NCI-H69 (cell line): Measurements from ENCODE around the gene TPGS1.

Experiments
- DNase-seq: peaks from one replicate; lab custom pipeline; 2025; lab: John Stamatoyannopoulos, UW

The TPGS1 gene, protein sequence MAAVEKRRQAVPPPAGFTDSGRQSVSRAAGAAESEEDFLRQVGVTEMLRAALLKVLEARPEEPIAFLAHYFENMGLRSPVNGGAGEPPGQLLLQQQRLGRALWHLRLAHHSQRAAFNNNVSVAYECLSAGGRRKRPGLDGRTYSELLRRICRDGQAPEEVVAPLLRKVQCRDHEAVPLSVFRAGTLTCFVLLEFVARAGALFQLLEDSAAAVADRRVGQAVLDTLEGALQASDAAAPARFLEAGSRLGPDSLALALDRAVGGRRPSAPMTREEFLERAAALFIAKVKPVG

DNA sequence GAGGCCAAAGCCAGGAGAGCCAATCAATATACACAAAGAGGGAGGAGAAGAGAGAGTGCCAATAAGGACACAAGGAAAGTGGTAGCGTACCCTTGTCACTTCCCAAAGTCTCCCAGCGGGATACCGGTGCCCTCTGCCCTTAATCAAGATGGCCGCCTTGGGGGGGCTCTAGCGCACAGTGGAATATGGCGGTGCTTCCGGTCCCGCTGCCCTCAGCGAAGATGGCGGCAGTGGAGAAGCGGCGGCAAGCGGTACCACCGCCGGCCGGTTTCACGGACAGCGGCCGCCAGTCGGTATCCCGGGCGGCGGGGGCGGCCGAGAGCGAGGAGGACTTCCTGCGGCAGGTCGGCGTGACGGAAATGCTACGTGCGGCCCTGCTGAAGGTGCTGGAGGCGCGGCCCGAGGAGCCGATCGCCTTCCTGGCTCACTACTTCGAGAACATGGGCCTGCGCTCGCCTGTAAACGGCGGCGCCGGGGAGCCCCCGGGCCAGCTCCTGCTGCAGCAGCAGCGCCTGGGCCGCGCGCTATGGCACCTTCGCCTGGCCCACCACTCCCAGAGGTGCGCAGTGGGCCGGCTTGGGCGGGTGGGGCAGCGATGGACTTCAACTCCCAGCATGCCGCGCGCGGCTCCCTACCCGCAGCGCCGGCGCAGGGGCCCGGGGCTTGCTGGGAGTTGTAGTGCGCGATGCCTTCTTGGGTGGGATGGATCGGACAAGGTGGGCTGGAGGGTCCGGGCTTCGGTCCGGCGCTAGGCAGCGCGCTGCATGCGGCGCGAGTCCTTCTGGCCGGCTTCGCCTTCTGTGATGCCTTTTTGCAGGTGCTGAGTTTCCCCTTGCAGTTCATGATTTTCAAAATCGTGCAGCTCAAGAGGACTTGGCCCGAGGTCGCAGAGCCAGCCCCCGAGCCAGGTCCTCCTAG is at the start of gene TPGS1:
TPGS1 (plus strand) TSS at position 212 of the 918 bp plus-strand sequence; CDS start at position 222, 10 bp downstream.
- DNase-seq = peak; percentile 90

DNA sequence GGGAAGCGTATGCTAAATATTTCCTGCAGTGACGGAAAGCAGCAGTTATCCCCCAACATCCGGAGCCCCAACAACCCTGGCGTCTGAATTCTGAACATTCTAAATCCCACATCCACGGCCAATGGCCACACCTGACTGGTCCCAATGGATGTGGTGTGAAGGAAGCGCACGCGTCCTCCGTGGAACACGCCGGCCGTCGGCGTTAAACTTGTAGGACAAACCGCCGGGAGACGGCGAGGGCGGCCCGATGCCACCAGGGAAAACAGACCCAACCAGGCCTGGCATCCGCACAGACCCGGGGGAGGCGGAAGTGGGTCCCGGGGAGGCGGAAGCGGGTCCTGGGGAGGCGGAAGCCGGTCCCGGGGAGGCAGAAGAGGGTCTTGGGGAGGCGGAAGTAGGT is 49.7 kb upstream of the TPGS1 start:
- no peak for DNase-seq

DNA sequence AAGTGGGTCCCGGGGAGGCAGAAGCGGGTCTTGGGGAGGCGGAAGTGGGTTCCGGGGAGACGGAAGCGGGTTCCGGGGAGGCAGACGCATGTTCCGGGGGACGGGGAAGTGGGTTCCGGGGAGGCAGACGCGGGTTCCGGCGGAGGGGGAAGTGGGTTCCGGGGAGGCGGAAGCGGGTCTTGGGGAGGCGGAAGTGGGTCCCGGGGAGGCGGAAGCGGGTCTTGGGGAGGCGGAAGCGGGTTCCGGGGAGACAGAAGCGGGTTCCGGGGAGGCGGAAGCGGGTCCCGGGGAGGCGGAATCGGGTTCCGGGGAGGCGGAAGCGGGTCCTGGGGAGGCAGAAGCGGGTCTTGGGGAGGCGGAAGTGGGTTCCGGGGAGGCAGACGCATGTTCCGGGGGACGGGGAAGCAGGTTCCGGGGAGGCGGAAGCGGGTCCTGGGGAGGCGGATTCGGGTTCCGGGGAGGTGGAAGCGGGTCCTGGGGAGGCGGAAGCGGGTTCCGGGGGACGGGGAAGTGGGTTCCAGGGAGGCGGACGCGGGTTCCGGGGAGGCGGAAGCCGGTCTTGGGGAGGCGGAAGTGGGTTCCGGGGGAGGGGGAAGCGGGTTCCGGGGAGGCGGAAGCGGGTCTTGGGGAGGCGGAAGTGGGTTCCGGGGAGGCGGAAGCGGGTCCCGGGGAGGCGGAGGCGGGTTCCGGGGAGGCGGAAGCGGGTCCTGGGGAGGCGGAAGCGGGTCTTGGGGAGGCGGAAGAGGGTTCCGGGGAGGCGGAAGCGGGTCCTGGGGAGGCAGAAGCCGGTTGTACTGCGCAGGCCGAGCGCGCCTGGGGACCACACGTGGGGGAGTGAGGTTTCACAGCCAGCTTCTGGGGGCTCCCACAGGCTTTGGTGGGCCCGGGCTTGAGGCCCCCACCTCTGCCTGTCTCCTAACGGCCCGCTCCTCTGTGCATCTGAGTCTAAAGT is 48.9 kb upstream of the TPGS1 start:
- no peak for DNase-seq

DNA sequence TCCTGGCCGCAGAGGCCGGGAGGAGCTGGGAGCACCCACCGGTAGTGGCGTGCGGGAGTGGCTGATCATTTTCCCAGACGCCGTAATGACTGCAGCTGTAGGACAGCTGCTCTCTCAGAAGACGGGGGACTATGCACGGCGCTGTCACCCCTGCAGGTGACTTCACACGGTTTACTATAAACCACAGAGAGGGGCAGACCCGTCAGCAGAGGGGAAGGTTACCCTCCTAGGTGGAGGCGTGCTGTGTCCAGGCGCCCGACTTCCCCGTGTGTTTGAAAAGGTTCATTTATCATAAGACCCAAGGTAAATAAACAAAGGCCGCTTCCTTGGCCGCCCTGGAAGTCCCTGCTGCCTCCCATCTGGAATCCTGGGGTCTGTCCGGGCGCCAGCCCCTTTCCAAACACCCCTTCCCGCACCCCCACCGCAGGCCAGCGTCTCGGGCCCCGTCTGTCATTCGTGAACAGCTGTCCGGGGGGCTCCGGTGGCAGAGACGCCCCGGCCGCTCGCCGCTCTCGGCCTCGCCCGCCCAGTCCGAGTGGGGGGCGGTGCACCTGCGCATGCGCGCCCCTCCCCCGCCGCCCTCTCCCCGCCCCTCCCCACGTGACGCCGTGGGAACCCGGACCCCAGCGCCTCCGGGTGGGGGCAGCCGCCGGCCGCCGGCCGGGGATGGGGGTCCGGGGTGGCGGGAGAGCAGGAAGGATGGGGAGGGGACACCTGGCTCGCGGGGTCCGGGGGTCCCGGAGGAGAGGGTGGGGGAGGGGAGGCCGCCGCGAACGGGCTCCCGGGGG is 47.4 kb upstream of the TPGS1 start:
- peak; percentile 96 for DNase-seq

DNA sequence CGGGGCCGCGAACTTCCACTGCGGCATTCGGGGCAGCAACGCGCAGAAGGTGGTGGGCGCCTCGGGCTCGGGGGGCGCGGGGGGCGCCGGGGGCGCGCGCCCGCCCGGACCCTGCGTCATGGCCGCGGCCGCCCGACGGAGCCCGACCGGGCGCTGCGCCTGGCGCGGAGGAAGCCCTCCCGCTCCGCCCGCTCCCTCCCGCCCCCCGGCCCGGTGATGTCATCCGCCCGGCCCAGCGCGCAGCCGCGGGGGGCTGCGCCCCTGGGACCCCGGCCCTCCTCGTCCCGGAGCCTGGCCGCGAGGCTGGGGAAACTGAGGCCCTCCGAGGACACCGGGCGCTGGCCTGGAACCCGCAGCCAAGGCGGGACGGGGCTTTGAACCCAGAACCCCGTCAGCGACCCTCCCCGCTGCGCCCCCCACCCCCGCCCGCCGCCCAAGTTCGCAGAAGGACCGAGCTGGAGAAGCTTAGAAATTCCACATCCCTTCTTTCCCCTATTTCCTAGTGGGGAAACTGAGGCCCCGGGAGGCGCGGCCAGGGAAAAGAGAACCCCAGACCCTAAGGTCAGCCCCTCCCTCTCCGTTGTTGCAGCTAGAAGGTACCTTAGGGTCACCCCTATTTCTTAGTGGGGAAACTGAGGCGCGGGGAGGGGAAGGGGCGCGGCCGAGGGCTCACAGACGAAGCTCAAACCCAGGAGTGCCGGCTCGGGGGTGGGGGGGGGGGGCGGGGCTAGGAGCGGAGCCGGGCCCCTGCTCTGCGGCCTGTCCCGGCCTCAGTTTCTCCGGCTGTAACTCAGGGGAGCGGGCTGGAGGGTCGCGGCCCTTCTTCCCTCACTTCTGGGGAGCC is 46.2 kb upstream of the TPGS1 start, which contains the start of gene SHC2:
SHC2 (minus strand) TSS at position 157 of the 844 bp plus-strand sequence; CDS start at position 120, 37 bp downstream.
- DNase-seq = peak; percentile 70

DNA sequence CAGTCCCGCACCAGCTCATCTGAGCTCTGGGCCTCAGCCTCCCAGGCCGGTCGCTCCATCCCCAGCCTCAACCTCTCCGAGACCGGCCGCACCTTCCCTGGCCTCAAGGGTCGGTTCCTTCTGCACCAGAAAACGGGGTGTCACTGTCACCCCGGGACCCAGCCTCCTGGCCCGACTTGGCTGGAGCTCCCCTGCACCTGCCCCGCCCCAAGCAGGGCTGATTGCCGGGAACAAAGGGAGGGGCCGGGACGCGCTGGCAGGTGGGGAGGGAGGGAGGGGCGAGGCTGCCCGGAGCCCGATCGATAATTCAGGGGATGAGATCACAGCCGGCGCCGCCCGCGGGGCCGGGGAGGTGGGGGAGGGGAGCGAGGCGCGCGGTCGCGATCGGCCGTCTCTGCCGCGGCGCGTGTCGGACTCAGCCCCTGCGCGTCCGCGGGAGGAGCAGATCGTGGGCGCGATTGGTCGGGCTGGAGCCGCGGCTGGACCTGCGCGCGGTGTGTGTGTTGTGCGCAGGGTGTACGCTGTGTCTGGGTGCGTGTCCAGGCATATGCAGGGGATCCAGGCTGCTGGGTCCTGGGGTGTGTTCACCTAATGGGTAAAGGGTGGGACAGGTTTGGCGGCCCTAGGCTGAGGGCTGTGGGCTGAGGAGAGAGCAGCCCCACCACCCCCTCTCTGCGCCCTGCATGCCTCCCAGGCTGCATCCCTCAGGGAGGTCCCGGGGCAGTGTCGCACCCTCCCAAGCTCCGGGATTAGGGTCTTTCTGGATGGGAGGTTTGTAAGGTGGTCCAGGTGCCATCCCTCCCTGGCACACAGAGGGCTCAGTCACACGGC is 45.4 kb upstream of the TPGS1 start:
- peak; percentile 86 for DNase-seq

DNA sequence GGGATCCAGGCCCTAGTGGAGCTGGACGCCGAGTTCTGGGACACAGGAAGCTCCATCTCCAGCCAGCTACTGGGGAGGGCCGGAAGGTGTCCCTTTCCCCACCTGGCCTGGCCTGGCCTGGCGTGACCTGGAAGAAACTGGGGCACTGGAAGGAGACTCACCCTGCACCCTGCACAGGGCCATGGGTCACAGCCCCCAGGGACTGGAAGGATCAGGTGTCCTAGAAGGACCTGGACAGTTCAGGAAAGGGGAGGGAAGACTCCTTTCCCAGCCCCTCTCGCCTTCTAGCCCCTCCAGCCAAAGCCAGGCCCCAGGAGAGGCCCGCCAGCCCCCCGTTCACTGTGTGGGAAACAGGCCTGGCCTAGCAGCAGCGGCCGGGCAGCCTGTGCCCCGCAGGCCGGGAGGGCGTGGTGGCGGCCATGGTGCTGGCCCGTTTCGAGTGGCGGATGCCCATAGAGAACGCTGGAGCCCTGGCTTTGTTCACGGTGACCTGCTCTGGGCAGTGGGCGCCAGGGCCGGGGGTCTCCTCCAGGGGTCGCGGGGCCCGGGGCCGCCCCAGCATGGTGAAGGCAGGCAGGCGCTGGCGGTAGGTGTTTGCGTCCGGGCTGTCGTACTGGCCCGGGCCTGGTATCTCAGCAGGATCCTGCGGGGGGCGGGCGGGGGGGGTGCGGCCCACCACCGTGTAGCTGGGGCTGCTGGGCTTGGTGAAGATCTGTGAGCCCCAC is 43.7 kb upstream of the TPGS1 start:
- DNase-seq = no peak

DNA sequence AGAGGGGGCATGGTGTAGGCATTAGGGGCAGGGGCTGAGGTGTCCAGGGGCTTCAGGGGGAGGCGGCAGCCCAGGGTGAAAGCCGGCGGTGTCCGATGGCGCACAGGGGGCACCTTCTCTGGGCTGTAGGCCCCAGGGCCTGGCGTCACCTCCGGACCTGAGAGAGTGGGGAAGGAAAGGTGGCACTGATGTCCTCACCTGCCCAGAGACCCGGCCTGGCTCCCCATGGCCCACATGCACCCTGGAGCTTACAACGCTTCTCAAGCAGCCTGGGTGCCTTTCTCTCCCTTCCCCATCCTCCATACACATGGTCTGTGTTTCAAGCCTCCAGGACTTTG is 43.1 kb upstream of the TPGS1 start:
- DNase-seq = no peak

DNA sequence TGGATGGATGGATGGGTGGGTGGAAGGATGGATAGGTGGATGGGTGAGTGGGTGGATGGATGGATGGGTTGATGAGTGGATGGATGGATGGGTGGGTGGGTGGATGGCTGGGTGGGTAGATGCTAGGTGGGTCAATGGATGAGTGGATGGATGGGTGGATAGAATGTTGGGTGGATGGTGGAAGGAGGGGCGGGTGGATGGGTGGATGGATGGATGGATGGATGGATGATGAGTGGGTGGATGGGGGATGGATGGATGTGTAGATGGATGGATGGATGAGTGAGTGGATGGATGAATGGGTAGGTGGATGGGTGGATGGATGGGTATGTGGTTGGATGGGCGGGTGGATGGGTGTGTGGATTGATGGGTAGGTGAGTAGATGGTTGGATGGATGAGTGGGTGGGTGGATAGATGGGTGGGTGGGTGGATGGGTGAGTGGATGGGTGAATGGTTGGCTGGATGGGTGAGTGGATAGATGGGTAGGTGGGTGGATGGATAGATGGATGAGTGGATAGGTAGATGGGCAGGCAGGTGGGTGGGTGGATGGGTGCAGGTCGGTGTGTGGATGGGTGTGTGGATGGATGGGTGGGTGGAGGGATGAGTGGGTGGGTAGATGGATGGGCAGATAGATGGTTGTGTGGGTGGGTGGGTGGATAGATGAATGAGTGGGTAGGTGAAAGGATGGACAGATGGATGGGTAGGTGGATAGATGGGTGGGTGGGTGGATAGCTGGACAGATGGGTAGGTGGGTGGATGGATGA is 42.1 kb upstream of the TPGS1 start:
- DNase-seq = no peak

DNA sequence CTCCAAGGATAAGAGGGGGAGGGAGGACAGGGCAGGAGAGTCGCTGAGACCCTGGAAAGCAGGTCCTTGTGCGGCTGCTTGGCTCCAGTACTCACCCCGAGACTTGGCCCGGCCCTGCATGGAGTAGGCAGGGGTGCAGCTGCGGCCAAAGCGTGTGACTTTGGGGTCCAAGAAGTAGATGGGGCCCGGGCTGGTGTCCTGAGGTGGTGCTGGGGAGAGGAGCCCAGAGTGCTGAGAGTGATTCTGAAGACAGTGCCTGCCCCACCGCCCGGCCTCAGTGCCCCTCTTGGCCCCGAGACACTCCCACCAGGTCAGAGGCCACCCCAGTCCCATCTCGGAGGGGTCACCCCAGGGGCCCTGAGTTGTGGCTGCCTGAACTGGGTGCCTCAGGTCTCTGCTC is 39.7 kb upstream of the TPGS1 start:
- DNase-seq = no peak

DNA sequence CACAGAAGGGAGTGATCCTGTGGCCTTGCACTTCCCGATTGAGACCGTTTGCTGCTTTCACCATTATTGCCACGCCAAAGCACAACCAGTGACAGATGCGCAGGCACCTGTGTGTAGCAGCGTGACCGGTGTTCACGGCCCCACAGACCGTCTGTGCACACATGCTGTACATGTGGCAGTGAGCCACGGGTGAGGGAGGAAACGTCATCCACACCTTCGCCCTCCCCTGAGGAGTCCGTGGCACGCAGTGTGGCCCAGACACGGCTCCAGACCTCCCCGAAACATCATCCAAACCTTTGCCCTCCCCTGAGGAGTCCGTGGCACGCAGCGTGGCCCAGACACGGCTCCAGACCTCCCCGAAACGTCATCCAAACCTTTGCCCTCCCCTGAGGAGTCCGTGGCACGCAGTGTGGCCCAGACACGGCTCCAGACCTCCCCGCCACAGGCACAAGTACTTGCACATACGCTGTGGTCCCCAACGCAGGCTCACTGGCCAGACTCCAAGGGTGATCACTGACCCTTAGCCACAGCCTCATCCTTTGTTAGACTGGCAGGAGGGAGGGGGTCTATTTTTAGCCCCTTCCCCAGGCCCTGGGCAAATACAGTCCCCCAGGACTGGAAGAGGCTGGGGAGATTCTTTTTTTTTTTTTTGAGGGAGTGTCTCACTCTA is 38.6 kb upstream of the TPGS1 start:
- DNase-seq = no peak

DNA sequence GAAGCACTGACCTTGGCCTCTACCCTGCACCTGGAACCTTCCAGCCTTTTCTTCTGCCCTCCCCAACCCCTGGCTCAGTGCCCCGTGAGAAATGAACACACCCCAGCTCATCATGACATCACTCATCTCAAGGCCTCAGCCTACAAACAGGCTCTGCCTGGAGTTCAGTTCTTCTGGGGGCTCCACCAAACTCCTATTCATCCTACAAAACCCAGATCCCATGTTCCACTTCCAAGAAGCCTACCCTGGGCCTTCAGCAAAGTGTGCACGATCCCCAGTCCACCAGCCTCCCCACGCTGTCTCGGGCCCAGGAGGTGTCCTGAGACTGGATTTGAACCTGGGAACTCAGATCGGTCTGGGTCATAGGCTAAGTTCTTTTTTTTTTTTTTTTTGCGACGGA is 37.5 kb upstream of the TPGS1 start:
- no peak for DNase-seq

DNA sequence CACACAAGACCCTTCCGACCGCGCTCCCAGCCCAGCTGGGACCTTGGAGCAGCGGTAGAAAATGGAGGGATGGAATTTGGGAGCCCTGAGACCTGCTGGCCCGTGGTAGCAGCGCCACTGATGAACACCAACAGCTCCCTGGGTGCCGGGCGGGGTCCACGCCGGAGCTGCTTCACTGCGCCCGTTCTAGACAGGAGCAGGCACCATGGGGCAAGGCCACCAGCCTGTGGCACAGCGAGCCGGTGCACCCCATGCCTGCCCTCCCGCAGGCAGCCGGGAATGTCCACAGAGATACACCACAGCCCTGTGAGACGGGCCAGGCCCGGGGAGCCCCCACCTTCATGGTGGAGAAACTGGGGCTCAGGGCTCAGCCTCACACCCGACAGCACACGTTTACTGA is 36.6 kb upstream of the TPGS1 start:
- no peak for DNase-seq

DNA sequence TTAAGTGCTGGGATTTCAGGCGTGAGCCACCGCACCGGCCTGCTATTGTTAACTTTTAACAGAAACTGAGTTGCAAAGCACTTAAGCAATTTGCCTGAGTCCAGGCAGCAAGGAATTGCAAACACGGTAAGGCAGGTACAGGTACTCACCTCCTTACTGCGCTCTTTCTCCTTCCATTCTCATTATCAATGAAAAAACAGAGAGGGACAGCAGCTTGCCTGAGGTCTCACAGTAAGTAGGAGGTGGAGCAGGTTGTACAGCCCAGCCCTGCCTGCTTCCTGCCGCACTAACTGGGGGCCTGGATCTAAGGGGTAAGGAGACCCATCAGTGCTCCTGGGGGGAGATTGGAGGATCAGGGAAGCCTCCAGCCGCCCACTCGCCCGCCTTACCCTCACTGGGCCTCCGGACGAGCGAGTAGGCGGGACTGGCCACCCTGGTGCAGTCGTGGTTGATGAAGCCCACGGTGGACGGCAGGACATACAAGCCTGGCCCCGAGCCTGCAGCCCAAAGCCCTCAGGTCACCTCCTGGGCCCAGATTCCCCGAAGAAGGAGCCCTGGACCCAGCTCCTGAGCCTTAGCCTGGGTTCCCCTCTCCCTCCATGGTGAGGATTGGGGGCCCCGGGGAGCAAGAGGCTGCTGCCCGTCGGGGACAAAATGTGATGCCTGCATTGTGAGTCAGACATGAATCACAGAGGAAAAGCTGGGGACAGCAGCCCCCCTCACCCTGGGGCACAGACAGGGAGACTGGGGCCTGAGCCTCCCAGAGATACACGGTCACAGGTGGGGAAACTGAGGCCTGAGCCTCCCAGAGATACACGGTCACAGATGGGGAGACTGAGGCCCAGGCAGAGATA is 35.1 kb upstream of the TPGS1 start:
- no peak for DNase-seq

DNA sequence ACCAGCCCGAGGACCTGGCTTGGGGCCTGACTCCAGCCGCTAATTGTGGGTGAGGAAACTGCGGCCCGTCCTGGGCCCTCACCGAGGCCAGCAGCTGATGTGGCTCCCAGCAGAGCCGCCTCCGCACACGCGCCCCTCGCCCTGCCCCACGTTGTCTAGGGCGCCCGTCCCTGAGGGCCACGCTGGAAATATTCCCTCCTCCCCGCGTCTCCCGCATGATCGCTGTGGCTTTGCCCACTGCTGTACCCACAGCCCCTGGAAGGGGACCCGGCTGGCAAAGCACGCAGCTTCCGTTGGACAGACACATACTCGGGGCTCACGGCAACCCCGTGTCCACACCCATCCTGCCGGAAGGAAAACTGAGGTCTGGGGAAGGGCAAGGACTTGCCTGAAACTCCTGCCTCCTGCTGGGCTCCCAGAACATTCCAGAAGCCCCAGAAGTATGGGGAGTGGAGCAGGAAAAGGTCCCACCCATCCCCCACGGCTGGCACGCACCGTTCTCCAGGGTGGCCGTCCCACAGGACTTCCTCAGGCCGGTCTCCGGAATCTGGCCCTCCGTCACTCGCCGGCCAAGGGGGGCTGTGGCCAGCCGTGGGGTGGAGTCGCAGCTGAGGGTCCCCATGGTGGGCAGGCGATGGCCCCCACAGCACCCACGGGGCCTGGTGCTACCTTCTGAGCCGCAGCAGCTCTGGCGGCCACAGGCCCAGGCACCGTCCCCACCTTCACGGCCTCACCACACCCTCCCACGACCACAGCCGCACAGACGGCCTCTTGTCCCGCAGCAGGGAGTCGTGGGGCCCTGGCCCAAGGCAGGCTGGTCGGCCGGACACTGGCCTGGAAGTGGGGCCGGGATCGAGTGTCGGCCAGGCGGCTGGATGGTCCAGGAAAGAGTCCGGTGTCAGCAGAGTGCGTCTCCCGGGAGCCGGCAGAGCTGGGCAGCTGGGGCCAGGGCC is 32.9 kb upstream of the TPGS1 start:
- no peak for DNase-seq
